ENCODE measurements around the gene GALNT18. TPM values are rescaled to one million over a fixed set of nuclear protein-coding genes. Genes with fewer than 3 reads are reported as not detected.

GALNT18 gene
- total RNA-seq, 2 experiments from 2014 or later, result 6.8 to 7.4 TPM

DNA sequence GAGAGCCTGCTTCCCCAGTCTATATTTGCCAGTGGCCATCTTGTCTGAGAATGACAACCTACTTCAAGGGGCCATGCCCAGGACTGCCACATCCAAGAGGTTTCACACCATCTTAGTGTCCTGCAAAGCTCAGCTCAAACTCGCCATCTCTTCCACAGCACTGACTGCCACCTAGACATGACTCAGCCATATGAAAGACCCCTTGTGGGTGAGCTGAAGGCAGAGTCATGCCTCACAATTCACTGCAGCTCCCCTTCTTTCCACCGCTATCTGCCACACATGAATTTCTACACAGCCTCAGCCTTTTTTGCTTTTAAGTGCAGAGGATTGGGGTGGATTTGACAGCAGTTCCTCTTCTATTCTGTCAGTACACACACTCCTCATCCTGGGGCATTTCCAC lies 127.5 kb downstream of the GALNT18 start:
- intact Hi-C loops (cut with micrococcal nuclease), result no loop called here
- ChIA-PET CTCF (no interaction called here), POLR2A (no interaction called here)
- no peak overlapping the region for H3K4me3 Mint-ChIP-seq
- H3K27ac Mint-ChIP-seq, result no peak overlapping the region
- DNase-seq (no peak), ATAC-seq (no peak)
- no peaks in the 10 kb centered on the region for H3K9me3 Mint-ChIP-seq
- TF ChIP-seq, protein P1, sequence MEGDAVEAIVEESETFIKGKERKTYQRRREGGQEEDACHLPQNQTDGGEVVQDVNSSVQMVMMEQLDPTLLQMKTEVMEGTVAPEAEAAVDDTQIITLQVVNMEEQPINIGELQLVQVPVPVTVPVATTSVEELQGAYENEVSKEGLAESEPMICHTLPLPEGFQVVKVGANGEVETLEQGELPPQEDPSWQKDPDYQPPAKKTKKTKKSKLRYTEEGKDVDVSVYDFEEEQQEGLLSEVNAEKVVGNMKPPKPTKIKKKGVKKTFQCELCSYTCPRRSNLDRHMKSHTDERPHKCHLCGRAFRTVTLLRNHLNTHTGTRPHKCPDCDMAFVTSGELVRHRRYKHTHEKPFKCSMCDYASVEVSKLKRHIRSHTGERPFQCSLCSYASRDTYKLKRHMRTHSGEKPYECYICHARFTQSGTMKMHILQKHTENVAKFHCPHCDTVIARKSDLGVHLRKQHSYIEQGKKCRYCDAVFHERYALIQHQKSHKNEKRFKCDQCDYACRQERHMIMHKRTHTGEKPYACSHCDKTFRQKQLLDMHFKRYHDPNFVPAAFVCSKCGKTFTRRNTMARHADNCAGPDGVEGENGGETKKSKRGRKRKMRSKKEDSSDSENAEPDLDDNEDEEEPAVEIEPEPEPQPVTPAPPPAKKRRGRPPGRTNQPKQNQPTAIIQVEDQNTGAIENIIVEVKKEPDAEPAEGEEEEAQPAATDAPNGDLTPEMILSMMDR (IDR thresholded peaks at IDR 0.05), result no peak
- no peaks in the 10 kb centered on the region for H3K4me1 Mint-ChIP-seq (ENCODE audit: low read depth)
- no peaks in the 10 kb centered on the region for H3K36me3 Mint-ChIP-seq (ENCODE audit: low read depth)
- peaks cover 4% of the 10 kb centered on the region for H3K27me3 Mint-ChIP-seq

DNA sequence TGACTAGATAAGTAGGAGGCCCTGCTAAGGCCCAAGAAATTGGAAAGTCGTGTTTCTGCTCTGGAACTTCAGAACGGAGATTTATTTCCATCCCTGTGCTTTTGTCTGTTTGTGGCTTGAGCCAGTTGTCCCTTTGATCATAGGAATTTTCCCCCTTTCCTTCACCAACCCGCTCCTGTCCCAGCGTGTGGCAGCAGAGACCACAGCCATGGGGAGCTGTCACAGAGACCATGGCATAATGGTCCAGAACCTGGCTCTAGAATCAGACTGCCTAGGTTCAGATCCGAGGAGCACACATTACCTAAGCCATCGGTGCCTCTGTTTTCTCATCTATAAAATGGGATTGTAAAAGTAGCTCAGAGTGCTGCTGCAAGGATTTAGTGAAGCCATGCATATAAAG lies 128.1 kb downstream of the GALNT18 start:
- peaks cover 4% of the 10 kb centered on the region for H3K27me3 Mint-ChIP-seq
- POLR2A ChIA-PET, result no interaction called here
- H3K9me3 Mint-ChIP-seq, result no peaks in the 10 kb centered on the region
- no peak for ATAC-seq
- DNase-seq, result no peak
- H3K27ac Mint-ChIP-seq, result no peak overlapping the region
- intact Hi-C loops (cut with micrococcal nuclease), result no loop called here
- CTCF ChIA-PET, result no interaction called here
- no peaks in the 10 kb centered on the region for H3K4me1 Mint-ChIP-seq (ENCODE audit: low read depth)
- no peak overlapping the region for H3K4me3 Mint-ChIP-seq
- no peaks in the 10 kb centered on the region for H3K36me3 Mint-ChIP-seq (ENCODE audit: low read depth)
- TF ChIP-seq, protein P1 (IDR thresholded peaks at IDR 0.05), result no peak

DNA sequence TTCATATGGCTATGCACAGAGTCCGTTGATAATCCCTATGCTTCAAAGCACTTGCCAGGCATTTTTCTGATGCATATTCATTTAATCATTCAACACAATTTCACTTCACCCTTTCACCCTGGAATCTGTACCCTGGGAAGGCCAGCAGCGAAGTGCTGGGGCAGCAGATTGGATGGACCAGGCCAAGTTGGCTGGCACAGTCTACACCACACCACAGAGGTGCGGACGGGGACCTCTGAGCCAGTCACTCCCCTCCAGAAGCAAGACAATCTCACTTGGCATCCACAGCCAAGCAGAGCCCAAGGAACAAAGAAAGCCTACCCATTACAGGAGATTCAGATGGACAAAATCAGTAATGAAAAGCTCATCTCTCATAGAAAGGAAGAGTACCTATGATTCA lies 130.2 kb downstream of the GALNT18 start:
- Mint-ChIP-seq H3K4me3 (no peak overlapping the region), H3K4me1 (ENCODE audit: low read depth) (no peaks in the 10 kb centered on the region), H3K36me3 (ENCODE audit: low read depth) (no peaks in the 10 kb centered on the region), H3K27me3 (peaks cover 4% of the 10 kb centered on the region), H3K9me3 (no peaks in the 10 kb centered on the region), H3K27ac (no peak overlapping the region)
- intact Hi-C loops (cut with micrococcal nuclease), result no loop called here
- TF ChIP-seq, protein P1 (IDR thresholded peaks at IDR 0.05), result no peak
- no peak for DNase-seq
- ChIA-PET POLR2A (no interaction called here), CTCF (no interaction called here)
- no peak for ATAC-seq

DNA sequence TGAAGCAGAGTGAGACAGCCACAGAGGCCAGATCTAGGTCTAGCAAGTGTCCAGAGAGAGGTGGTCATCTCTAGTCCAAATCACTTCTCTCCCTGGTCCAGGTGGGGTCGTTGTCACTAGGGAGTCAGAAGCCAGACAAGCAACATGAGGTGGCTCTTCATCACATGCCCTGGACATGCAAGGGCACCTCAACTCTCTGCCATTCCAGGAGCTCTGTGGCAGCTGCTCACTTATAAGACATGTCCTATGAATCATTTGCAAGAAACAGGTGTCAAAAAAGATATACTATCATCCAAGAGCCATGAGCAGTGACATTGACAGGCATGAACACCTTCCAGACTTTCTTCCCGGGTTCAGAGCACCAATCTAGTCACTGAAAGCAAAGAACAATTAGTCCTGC lies 130.8 kb downstream of the GALNT18 start:
- CTCF ChIA-PET, result no interaction called here
- Mint-ChIP-seq H3K4me1 (ENCODE audit: low read depth) (no peaks in the 10 kb centered on the region), H3K4me3 (no peak overlapping the region), H3K27ac (no peak overlapping the region), H3K36me3 (ENCODE audit: low read depth) (no peaks in the 10 kb centered on the region), H3K9me3 (no peaks in the 10 kb centered on the region), H3K27me3 (peaks cover 4% of the 10 kb centered on the region)
- intact Hi-C loops (cut with micrococcal nuclease), result no loop called here
- DNase-seq, result no peak
- no peak for ATAC-seq
- POLR2A ChIA-PET, result no interaction called here
- TF ChIP-seq, protein P1 (IDR thresholded peaks at IDR 0.05), result no peak

DNA sequence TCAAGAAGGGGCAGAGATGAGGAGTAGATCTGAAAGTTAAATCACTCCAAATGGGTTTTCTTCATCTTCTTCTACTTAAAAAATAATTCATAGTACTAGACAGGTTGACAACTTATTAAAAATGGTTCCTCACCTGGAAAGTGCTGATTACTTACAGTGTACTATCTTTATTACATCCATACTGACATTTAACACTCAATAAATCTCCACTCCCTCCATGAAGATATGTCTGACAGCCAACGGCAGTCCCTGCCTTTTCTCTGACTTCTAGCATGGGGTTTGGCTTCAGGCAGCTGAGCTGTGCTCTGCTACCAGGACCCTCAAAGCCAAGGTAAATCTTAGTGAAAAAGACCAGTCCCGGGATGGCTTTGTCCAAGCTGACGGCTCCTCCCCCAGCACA lies 135.4 kb downstream of the GALNT18 start:
- Mint-ChIP-seq H3K4me1 (ENCODE audit: low read depth) (no peaks in the 10 kb centered on the region), H3K27me3 (no peaks in the 10 kb centered on the region), H3K4me3 (no peak overlapping the region), H3K27ac (no peak overlapping the region), H3K9me3 (no peaks in the 10 kb centered on the region), H3K36me3 (ENCODE audit: low read depth) (no peaks in the 10 kb centered on the region)
- no peak for ATAC-seq
- intact Hi-C loops (cut with micrococcal nuclease), result no loop called here
- TF ChIP-seq, protein P1 (IDR thresholded peaks at IDR 0.05), result no peak
- CTCF ChIA-PET, result no interaction called here
- no peak for DNase-seq
- POLR2A ChIA-PET, result no interaction called here
